Neuronal stem cell (in vitro differentiated cells): ENCODE measurements around the gene SRI.

Experiments used
- DNase-seq: peaks from one replicate; pipeline ENCODE4 v3.0.0-alpha.2; 2013; ENCODE audit warnings: low spot score
- H2AFZ ChIP-seq: one replicate; pipeline ENCODE4 v1.6.1; 2013; ENCODE audit warnings: mild to moderate bottlenecking, low read length, inconsistent platforms
- H2AK5ac ChIP-seq: 2 replicates; pipeline ENCODE4 v1.6.1; 2013; ENCODE audit warnings: low read depth, mild to moderate bottlenecking, inconsistent platforms, low read length, moderate library complexity, mixed read lengths
- H2BK120ac ChIP-seq: 2 replicates; pipeline ENCODE4 v1.6.1; 2013; ENCODE audit warnings: low read depth, mild to moderate bottlenecking, inconsistent platforms, low read length, moderate library complexity, mixed read lengths
- H2BK12ac ChIP-seq: one replicate; pipeline ENCODE4 v1.6.1; 2013; ENCODE audit warnings: low read length, inconsistent platforms
- H2BK15ac ChIP-seq: 2 replicates; pipeline ENCODE4 v1.6.1; 2013; ENCODE audit warnings: mild to moderate bottlenecking, low read length, inconsistent platforms, mixed read lengths
- H2BK5ac ChIP-seq: one replicate; pipeline ENCODE4 v1.6.1; 2013; ENCODE audit warnings: inconsistent platforms, mild to moderate bottlenecking, low read length, moderate library complexity
- H3K14ac ChIP-seq: one replicate; pipeline ENCODE4 v1.6.1; 2013; ENCODE audit warnings: low read length, inconsistent platforms
- H3K18ac ChIP-seq: 2 replicates; pipeline ENCODE4 v1.6.1; 2013; ENCODE audit warnings: low read length, inconsistent platforms
- H3K23ac ChIP-seq: 2 replicates; pipeline ENCODE4 v1.6.1; 2013; ENCODE audit warnings: low read depth, mild to moderate bottlenecking, mixed read lengths, low read length, inconsistent platforms; ENCODE audit not compliant: poor library complexity
- H3K27ac ChIP-seq: replicated peaks from 3 replicates; pipeline ENCODE4 v1.5.1; 2013; ENCODE audit warnings: low read length, inconsistent platforms
- H3K27me3 ChIP-seq, 3 experiments: 2 replicates each; pipeline ENCODE4 v1.6.1; 2013; ENCODE audit warnings: low read length in 3 of 3, mild to moderate bottlenecking in 2 of 3, inconsistent platforms in 1 of 3, low read depth in 1 of 3, mixed read lengths in 1 of 3, moderate library complexity in 1 of 3; ENCODE audit not compliant: control insufficient read depth in 3 of 3, insufficient read depth in 3 of 3
- H3K36me3 ChIP-seq, 2 donors: replicated peaks in 1 of 2; 2 replicates each; pipeline ENCODE4 v1.6.1; 2013; ENCODE audit warnings: low read length in 2 of 2; ENCODE audit not compliant: control insufficient read depth in 2 of 2, insufficient read depth in 2 of 2
- H3K4ac ChIP-seq: 2 replicates; pipeline ENCODE4 v1.6.1; 2013; ENCODE audit warnings: inconsistent platforms, mild to moderate bottlenecking, low read length, moderate library complexity
- H3K4me1 ChIP-seq, 2 donors: 1 replicate in 1 of 2; 2 replicates in 1 of 2; pipeline ENCODE4 v1.6.1; 2013; ENCODE audit warnings: low read length in 2 of 2, low read depth in 1 of 2; ENCODE audit not compliant: control insufficient read depth in 2 of 2, insufficient read depth in 1 of 2
- H3K4me2 ChIP-seq: one replicate; pipeline ENCODE4 v1.6.1; 2013; ENCODE audit warnings: mild to moderate bottlenecking, low read length, inconsistent platforms; ENCODE audit not compliant: insufficient read depth, poor library complexity, severe bottlenecking
- H3K4me3 ChIP-seq, 2 donors: 2 replicates each; pipeline ENCODE4 v1.5.1; 2013; ENCODE audit warnings: low read length in 2 of 2, mild to moderate bottlenecking in 2 of 2, inconsistent platforms in 1 of 2, moderate library complexity in 1 of 2
- H3K79me1 ChIP-seq: one replicate; pipeline ENCODE4 v1.6.1; 2013; ENCODE audit warnings: low read depth, mild to moderate bottlenecking, inconsistent platforms, low read length, moderate library complexity
- H3K9ac ChIP-seq: one replicate; pipeline ENCODE4 v1.6.1; 2013; ENCODE audit warnings: mild to moderate bottlenecking, low read depth, low read length, inconsistent platforms; ENCODE audit not compliant: poor library complexity
- H3K9me3 ChIP-seq, 2 donors: replicated peaks in 1 of 2; 2 replicates each; pipeline versions ENCODE3 to v1.6.1; 2013; ENCODE audit warnings: low read length in 2 of 2, mild to moderate bottlenecking in 2 of 2, inconsistent platforms in 1 of 2, low read depth in 1 of 2, mixed read lengths in 1 of 2, moderate library complexity in 1 of 2; ENCODE audit not compliant: control insufficient read depth in 2 of 2, insufficient read depth in 1 of 2
- H4K8ac ChIP-seq: one replicate; pipeline ENCODE4 v1.6.1; 2013; ENCODE audit warnings: low read depth, mild to moderate bottlenecking, inconsistent platforms, low read length, moderate library complexity
- H4K91ac ChIP-seq: one replicate; pipeline ENCODE4 v1.6.1; 2013; ENCODE audit warnings: low read length, low read depth, mild to moderate bottlenecking, inconsistent platforms; ENCODE audit not compliant: poor library complexity
- whole genome bisulfite sequencing, 2 donors: extraction: QIAGEN DNeasy Blood & Tissue Kit; methylation state at CpG; one replicate each; pipeline ENCODE4 v1.1.7; 2013; ENCODE audit warnings: missing lambda C conversion rate in 2 of 2, mixed read lengths in 1 of 2; ENCODE audit not compliant: insufficient read length in 2 of 2, insufficient replicate concordance in 1 of 2; ENCODE audit errors: extremely low coverage in 2 of 2; 5-methylcytosine and 5-hydroxymethylcytosine counted together

Gene SRI

GRCh38 chr7:88214456-88214855 is 5.4 kb downstream of the SRI start:
- Histone ChIP-seq H3K36me3 (peaks cover 9 to 84% of the 10 kb centered on the region in 2 donors), H4K91ac (no peak overlapping the region), H2BK12ac (no peak overlapping the region), H2AFZ (no peak overlapping the region), H2BK5ac (no peak overlapping the region), H3K4ac (no peak overlapping the region), H3K27me3 (no peaks in the 10 kb centered on the region), H3K4me3 (no peak overlapping the region), H2BK15ac (no peak overlapping the region), H2BK120ac (no peak overlapping the region), H3K23ac (no peak overlapping the region), H3K18ac (no peak overlapping the region), H3K4me2 (no peak overlapping the region), H3K9me3 (no peaks in the 10 kb centered on the region), H3K9ac (no peak overlapping the region), H3K79me1 (peaks cover 3% of the 10 kb centered on the region), H4K8ac (no peak overlapping the region), H3K4me1 (peaks cover 3 to 8% of the 10 kb centered on the region in 2 donors), H3K27ac (no peak overlapping the region), H3K14ac (no peak overlapping the region), H2AK5ac (no peak overlapping the region)
- WGBS, 2 donors = no CpG with 5 or more reads among the region's 2 CpGs
- no peak for DNase-seq

DNA sequence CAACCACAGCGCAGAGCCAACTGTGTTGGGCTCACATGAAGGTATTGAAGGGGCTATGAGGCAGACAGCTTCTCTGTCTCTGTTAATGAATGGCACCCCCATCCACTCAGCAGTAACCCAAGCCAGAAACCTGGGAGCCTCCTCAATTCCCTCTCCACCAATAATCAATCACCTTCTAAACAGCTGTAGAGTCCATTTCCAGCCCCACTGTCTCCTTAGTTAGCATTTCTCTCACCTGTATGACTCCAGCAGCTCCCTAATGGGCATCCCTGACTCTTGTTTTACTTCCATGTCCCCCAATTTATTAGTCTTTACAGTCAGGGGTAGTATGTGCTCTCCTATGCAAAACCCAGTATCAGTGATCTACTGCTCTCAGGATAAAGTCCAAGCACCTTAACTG is 6.9 kb downstream of the SRI start:
- H3K36me3 ChIP-seq = peaks cover 11 to 97% of the 10 kb centered on the region in 2 donors
- no peak overlapping the region for H3K9ac ChIP-seq
- no peak for DNase-seq
- H3K9me3 ChIP-seq = no peaks in the 10 kb centered on the region
- H2BK15ac ChIP-seq = no peak overlapping the region
- no peak overlapping the region for H2AFZ ChIP-seq
- H4K8ac ChIP-seq = no peak overlapping the region
- H2BK120ac ChIP-seq = no peak overlapping the region
- WGBS, 2 donors = no CpG with 5 or more reads among the region's 1 CpG
- H3K4ac ChIP-seq = no peak overlapping the region
- H3K27me3 ChIP-seq = no peaks in the 10 kb centered on the region
- H3K4me2 ChIP-seq = no peak overlapping the region
- H3K27ac ChIP-seq = no peak overlapping the region
- H2BK12ac ChIP-seq = no peak overlapping the region
- H3K4me1 ChIP-seq = peaks cover 0 to 4% of the 10 kb centered on the region in 2 donors
- no peak overlapping the region for H3K18ac ChIP-seq
- H2AK5ac ChIP-seq = no peak overlapping the region
- peaks cover under 1% of the 10 kb centered on the region for H3K79me1 ChIP-seq
- H3K23ac ChIP-seq = no peak overlapping the region
- no peak overlapping the region for H3K4me3 ChIP-seq
- H2BK5ac ChIP-seq = no peak overlapping the region
- no peak overlapping the region for H3K14ac ChIP-seq
- no peak overlapping the region for H4K91ac ChIP-seq

DNA sequence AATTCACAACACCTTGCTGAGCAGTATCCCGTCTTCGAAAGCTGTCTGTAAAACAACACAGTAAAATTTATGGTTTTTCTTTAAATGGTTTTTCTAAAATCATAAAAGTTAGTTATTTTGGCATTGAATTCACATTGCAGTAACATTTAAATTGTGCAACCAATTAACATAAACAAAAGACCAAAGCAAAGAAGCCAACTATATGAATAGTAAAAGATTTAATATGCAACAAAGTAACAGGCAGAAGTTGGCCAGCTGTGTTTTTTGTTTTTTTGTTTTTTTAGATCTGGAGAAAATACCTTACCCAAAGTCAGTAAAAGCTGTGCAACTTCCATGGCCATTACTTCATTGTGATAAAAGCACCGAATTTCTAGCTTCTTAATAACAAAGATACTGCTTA is 11.3 kb downstream of the SRI start:
- H3K4me1 ChIP-seq = no peaks in the 10 kb centered on the region
- H2AK5ac ChIP-seq = no peak overlapping the region
- no peak overlapping the region for H4K91ac ChIP-seq
- no peak for DNase-seq
- H3K4me3 ChIP-seq = no peak overlapping the region
- H3K27me3 ChIP-seq = no peaks in the 10 kb centered on the region
- H2AFZ ChIP-seq = no peak overlapping the region
- H3K4me2 ChIP-seq = no peak overlapping the region
- peaks cover 17 to 100% of the 10 kb centered on the region in 2 donors for H3K36me3 ChIP-seq
- H3K27ac ChIP-seq = no peak overlapping the region
- H3K9ac ChIP-seq = no peak overlapping the region
- H3K4ac ChIP-seq = no peak overlapping the region
- H2BK15ac ChIP-seq = no peak overlapping the region
- no peak overlapping the region for H4K8ac ChIP-seq
- no CpG with 5 or more reads among the region's 3 CpGs for WGBS, 2 donors
- H3K9me3 ChIP-seq = no peaks in the 10 kb centered on the region
- no peak overlapping the region for H3K23ac ChIP-seq
- no peak overlapping the region for H2BK120ac ChIP-seq
- H3K14ac ChIP-seq = no peak overlapping the region
- no peak overlapping the region for H2BK12ac ChIP-seq
- H3K18ac ChIP-seq = no peak overlapping the region
- no peak overlapping the region for H2BK5ac ChIP-seq
- H3K79me1 ChIP-seq = no peaks in the 10 kb centered on the region

GRCh38 chr7:88206254-88206653 is 13.6 kb downstream of the SRI start:
- H3K27me3 ChIP-seq = no peaks in the 10 kb centered on the region
- H3K36me3 ChIP-seq = peaks cover 13 to 86% of the 10 kb centered on the region in 2 donors
- no peak overlapping the region for H2BK12ac ChIP-seq
- no peak overlapping the region for H3K27ac ChIP-seq
- H4K8ac ChIP-seq = no peak overlapping the region
- WGBS, 2 donors = no CpG with 5 or more reads among the region's 4 CpGs
- no peak overlapping the region for H3K4me2 ChIP-seq
- no peak overlapping the region for H3K9ac ChIP-seq
- H4K91ac ChIP-seq = no peak overlapping the region
- no peak overlapping the region for H2BK5ac ChIP-seq
- no peaks in the 10 kb centered on the region for H3K9me3 ChIP-seq
- no peak overlapping the region for H2BK120ac ChIP-seq
- H2BK15ac ChIP-seq = no peak overlapping the region
- no peak overlapping the region for H3K4me3 ChIP-seq
- DNase-seq = no peak
- no peak overlapping the region for H3K18ac ChIP-seq
- H3K4me1 ChIP-seq = peaks cover 2 to 3% of the 10 kb centered on the region in 2 donors
- no peak overlapping the region for H3K4ac ChIP-seq
- no peak overlapping the region for H3K14ac ChIP-seq
- H2AK5ac ChIP-seq = no peak overlapping the region
- no peak overlapping the region for H2AFZ ChIP-seq
- no peak overlapping the region for H3K23ac ChIP-seq
- no peaks in the 10 kb centered on the region for H3K79me1 ChIP-seq
